ENCODE data around the gene ACAD11.

The ACAD11 gene

GRCh38 chr3:132635052-132635451, 24.6 kb downstream of the ACAD11 start:
- H3K27ac ChIP-seq (ENCODE audit: low read depth, low read length): no peak overlapping the region
- H3K4me3 ChIP-seq (ENCODE audit: low read depth in 1 of 2, low read length in 2 of 2): no peak overlapping the region
- no peaks in the 10 kb centered on the region for H3K27me3 ChIP-seq (ENCODE audit: control insufficient read depth in 1 of 2, insufficient read depth in 2 of 2, low read length in 2 of 2)
- no peaks in the 10 kb centered on the region for H3K9me3 ChIP-seq (ENCODE audit: control insufficient read depth in 1 of 2, low read length in 2 of 2)
- H3K4me1 ChIP-seq (ENCODE audit: control insufficient read depth in 1 of 2, insufficient read depth in 2 of 2, low read length in 2 of 2): no peaks in the 10 kb centered on the region
- H3K36me3 ChIP-seq (ENCODE audit: control insufficient read depth in 1 of 2, insufficient read depth in 2 of 2, low read length in 2 of 2): peaks cover 5 to 6% of the 10 kb centered on the region in 2 donors
- no peak overlapping the region for H3K9ac ChIP-seq (ENCODE audit: low read depth in 1 of 2, low read length in 2 of 2)

- no peaks in the 10 kb centered on the region for H3K9me3 ChIP-seq (ENCODE audit: control insufficient read depth in 1 of 2, low read length in 2 of 2)
- H3K27ac ChIP-seq (ENCODE audit: low read depth, low read length): no peak overlapping the region
- no peaks in the 10 kb centered on the region for H3K27me3 ChIP-seq (ENCODE audit: control insufficient read depth in 1 of 2, insufficient read depth in 2 of 2, low read length in 2 of 2)
- H3K4me1 ChIP-seq (ENCODE audit: control insufficient read depth in 1 of 2, insufficient read depth in 2 of 2, low read length in 2 of 2): no peaks in the 10 kb centered on the region
- peaks cover 0 to 25% of the 10 kb centered on the region in 2 donors for H3K36me3 ChIP-seq (ENCODE audit: control insufficient read depth in 1 of 2, insufficient read depth in 2 of 2, low read length in 2 of 2)
- H3K4me3 ChIP-seq (ENCODE audit: low read depth in 1 of 2, low read length in 2 of 2): no peak overlapping the region
- no peak overlapping the region for H3K9ac ChIP-seq (ENCODE audit: low read depth in 1 of 2, low read length in 2 of 2)
These were observed 29.0 kb downstream of the ACAD11 start for GRCh38 chr3:132630612-132631011.

- no peak overlapping the region for H3K4me3 ChIP-seq (ENCODE audit: low read depth in 1 of 2, low read length in 2 of 2)
- no peaks in the 10 kb centered on the region for H3K4me1 ChIP-seq (ENCODE audit: control insufficient read depth in 1 of 2, insufficient read depth in 2 of 2, low read length in 2 of 2)
- H3K36me3 ChIP-seq (ENCODE audit: control insufficient read depth in 1 of 2, insufficient read depth in 2 of 2, low read length in 2 of 2): peaks cover 0 to 25% of the 10 kb centered on the region in 2 donors
- no peaks in the 10 kb centered on the region for H3K9me3 ChIP-seq (ENCODE audit: control insufficient read depth in 1 of 2, low read length in 2 of 2)
- H3K27me3 ChIP-seq (ENCODE audit: control insufficient read depth in 1 of 2, insufficient read depth in 2 of 2, low read length in 2 of 2): no peaks in the 10 kb centered on the region
- no peak overlapping the region for H3K27ac ChIP-seq (ENCODE audit: low read depth, low read length)
- H3K9ac ChIP-seq (ENCODE audit: low read depth in 1 of 2, low read length in 2 of 2): no peak overlapping the region
These were observed 29.7 kb downstream of the ACAD11 start for GRCh38 chr3:132629928-132630327.

- H3K36me3 ChIP-seq (ENCODE audit: control insufficient read depth in 1 of 2, insufficient read depth in 2 of 2, low read length in 2 of 2): peaks cover 0 to 25% of the 10 kb centered on the region in 2 donors
- no peaks in the 10 kb centered on the region for H3K27me3 ChIP-seq (ENCODE audit: control insufficient read depth in 1 of 2, insufficient read depth in 2 of 2, low read length in 2 of 2)
- H3K4me1 ChIP-seq (ENCODE audit: control insufficient read depth in 1 of 2, insufficient read depth in 2 of 2, low read length in 2 of 2): no peaks in the 10 kb centered on the region
- H3K4me3 ChIP-seq (ENCODE audit: low read depth in 1 of 2, low read length in 2 of 2): no peak overlapping the region
- no peaks in the 10 kb centered on the region for H3K9me3 ChIP-seq (ENCODE audit: control insufficient read depth in 1 of 2, low read length in 2 of 2)
- H3K27ac ChIP-seq (ENCODE audit: low read depth, low read length): no peak overlapping the region
- H3K9ac ChIP-seq (ENCODE audit: low read depth in 1 of 2, low read length in 2 of 2): no peak overlapping the region
These were observed 31.5 kb downstream of the ACAD11 start for GRCh38 chr3:132628157-132628556.

- H3K36me3 ChIP-seq (ENCODE audit: control insufficient read depth in 1 of 2, insufficient read depth in 2 of 2, low read length in 2 of 2): peaks cover 0 to 25% of the 10 kb centered on the region in 2 donors
- H3K4me1 ChIP-seq (ENCODE audit: control insufficient read depth in 1 of 2, insufficient read depth in 2 of 2, low read length in 2 of 2): no peaks in the 10 kb centered on the region
- H3K27ac ChIP-seq (ENCODE audit: low read depth, low read length): no peak overlapping the region
- H3K9ac ChIP-seq (ENCODE audit: low read depth in 1 of 2, low read length in 2 of 2): no peak overlapping the region
- no peaks in the 10 kb centered on the region for H3K9me3 ChIP-seq (ENCODE audit: control insufficient read depth in 1 of 2, low read length in 2 of 2)
- H3K4me3 ChIP-seq (ENCODE audit: low read depth in 1 of 2, low read length in 2 of 2): no peak overlapping the region
- H3K27me3 ChIP-seq (ENCODE audit: control insufficient read depth in 1 of 2, insufficient read depth in 2 of 2, low read length in 2 of 2): no peaks in the 10 kb centered on the region
These were observed 32.7 kb downstream of the ACAD11 start for GRCh38 chr3:132626955-132627354.

GRCh38 chr3:132625613-132626012, 34.0 kb downstream of the ACAD11 start:
- Histone ChIP-seq H3K9ac (ENCODE audit: low read depth in 1 of 2, low read length in 2 of 2) (no peak overlapping the region), H3K4me3 (ENCODE audit: low read depth in 1 of 2, low read length in 2 of 2) (no peak overlapping the region), H3K36me3 (ENCODE audit: control insufficient read depth in 1 of 2, insufficient read depth in 2 of 2, low read length in 2 of 2) (peaks cover 0 to 25% of the 10 kb centered on the region in 2 donors), H3K27ac (ENCODE audit: low read depth, low read length) (no peak overlapping the region), H3K27me3 (ENCODE audit: control insufficient read depth in 1 of 2, insufficient read depth in 2 of 2, low read length in 2 of 2) (no peaks in the 10 kb centered on the region), H3K9me3 (ENCODE audit: control insufficient read depth in 1 of 2, low read length in 2 of 2) (no peaks in the 10 kb centered on the region), H3K4me1 (ENCODE audit: control insufficient read depth in 1 of 2, insufficient read depth in 2 of 2, low read length in 2 of 2) (no peaks in the 10 kb centered on the region)

- H3K27ac ChIP-seq (ENCODE audit: low read depth, low read length): no peak overlapping the region
- no peaks in the 10 kb centered on the region for H3K9me3 ChIP-seq (ENCODE audit: control insufficient read depth in 1 of 2, low read length in 2 of 2)
- H3K27me3 ChIP-seq (ENCODE audit: control insufficient read depth in 1 of 2, insufficient read depth in 2 of 2, low read length in 2 of 2): no peaks in the 10 kb centered on the region
- no peaks in the 10 kb centered on the region for H3K4me1 ChIP-seq (ENCODE audit: control insufficient read depth in 1 of 2, insufficient read depth in 2 of 2, low read length in 2 of 2)
- H3K4me3 ChIP-seq (ENCODE audit: low read depth in 1 of 2, low read length in 2 of 2): no peak overlapping the region
- peaks cover 0 to 25% of the 10 kb centered on the region in 2 donors for H3K36me3 ChIP-seq (ENCODE audit: control insufficient read depth in 1 of 2, insufficient read depth in 2 of 2, low read length in 2 of 2)
- no peak overlapping the region for H3K9ac ChIP-seq (ENCODE audit: low read depth in 1 of 2, low read length in 2 of 2)
These were observed 34.8 kb downstream of the ACAD11 start for GRCh38 chr3:132624790-132625189.

GRCh38 chr3:132623646-132624045, 36.0 kb downstream of the ACAD11 start:
- Histone ChIP-seq H3K9ac (ENCODE audit: low read depth in 1 of 2, low read length in 2 of 2) (no peak overlapping the region), H3K4me1 (ENCODE audit: control insufficient read depth in 1 of 2, insufficient read depth in 2 of 2, low read length in 2 of 2) (no peaks in the 10 kb centered on the region), H3K27ac (ENCODE audit: low read depth, low read length) (no peak overlapping the region)

GRCh38 chr3:132622761-132623160, 36.8 kb downstream of the ACAD11 start:
- peaks cover 0 to 21% of the 10 kb centered on the region in 2 donors for H3K36me3 ChIP-seq (ENCODE audit: control insufficient read depth in 1 of 2, insufficient read depth in 2 of 2, low read length in 2 of 2)

More at GRCh38 chr3:132623646-132624045, 36.0 kb downstream of the ACAD11 start:
- Histone ChIP-seq H3K36me3 (ENCODE audit: control insufficient read depth in 1 of 2, insufficient read depth in 2 of 2, low read length in 2 of 2) (peaks cover 0 to 25% of the 10 kb centered on the region in 2 donors), H3K27me3 (ENCODE audit: control insufficient read depth in 1 of 2, insufficient read depth in 2 of 2, low read length in 2 of 2) (no peaks in the 10 kb centered on the region), H3K9me3 (ENCODE audit: control insufficient read depth in 1 of 2, low read length in 2 of 2) (no peaks in the 10 kb centered on the region), H3K4me3 (ENCODE audit: low read depth in 1 of 2, low read length in 2 of 2) (no peak overlapping the region)

GRCh38 chr3:132622148-132622547, 37.5 kb downstream of the ACAD11 start:
- Histone ChIP-seq H3K27ac (ENCODE audit: low read depth, low read length) (no peak overlapping the region), H3K9ac (ENCODE audit: low read depth in 1 of 2, low read length in 2 of 2) (no peak overlapping the region), H3K36me3 (ENCODE audit: control insufficient read depth in 1 of 2, insufficient read depth in 2 of 2, low read length in 2 of 2) (peaks cover 0 to 14% of the 10 kb centered on the region in 2 donors), H3K4me3 (ENCODE audit: low read depth in 1 of 2, low read length in 2 of 2) (no peak overlapping the region), H3K27me3 (ENCODE audit: control insufficient read depth in 1 of 2, insufficient read depth in 2 of 2, low read length in 2 of 2) (no peaks in the 10 kb centered on the region), H3K9me3 (ENCODE audit: control insufficient read depth in 1 of 2, low read length in 2 of 2) (no peaks in the 10 kb centered on the region), H3K4me1 (ENCODE audit: control insufficient read depth in 1 of 2, insufficient read depth in 2 of 2, low read length in 2 of 2) (no peaks in the 10 kb centered on the region)

More at GRCh38 chr3:132622761-132623160, 36.8 kb downstream of the ACAD11 start:
- H3K27ac ChIP-seq (ENCODE audit: low read depth, low read length): no peak overlapping the region
- no peaks in the 10 kb centered on the region for H3K27me3 ChIP-seq (ENCODE audit: control insufficient read depth in 1 of 2, insufficient read depth in 2 of 2, low read length in 2 of 2)
- no peaks in the 10 kb centered on the region for H3K4me1 ChIP-seq (ENCODE audit: control insufficient read depth in 1 of 2, insufficient read depth in 2 of 2, low read length in 2 of 2)
- no peaks in the 10 kb centered on the region for H3K9me3 ChIP-seq (ENCODE audit: control insufficient read depth in 1 of 2, low read length in 2 of 2)
- H3K4me3 ChIP-seq (ENCODE audit: low read depth in 1 of 2, low read length in 2 of 2): no peak overlapping the region
- no peak overlapping the region for H3K9ac ChIP-seq (ENCODE audit: low read depth in 1 of 2, low read length in 2 of 2)

GRCh38 chr3:132616780-132617179, 42.8 kb downstream of the ACAD11 start:
- no peaks in the 10 kb centered on the region for H3K9me3 ChIP-seq (ENCODE audit: control insufficient read depth in 1 of 2, low read length in 2 of 2)
- no peak overlapping the region for H3K27ac ChIP-seq (ENCODE audit: low read depth, low read length)
- H3K4me1 ChIP-seq (ENCODE audit: control insufficient read depth in 1 of 2, insufficient read depth in 2 of 2, low read length in 2 of 2): peaks cover 0 to 10% of the 10 kb centered on the region in 2 donors
- H3K9ac ChIP-seq (ENCODE audit: low read depth in 1 of 2, low read length in 2 of 2): no peak overlapping the region
- no peaks in the 10 kb centered on the region for H3K36me3 ChIP-seq (ENCODE audit: control insufficient read depth in 1 of 2, insufficient read depth in 2 of 2, low read length in 2 of 2)
- H3K4me3 ChIP-seq (ENCODE audit: low read depth in 1 of 2, low read length in 2 of 2): no peak overlapping the region
- H3K27me3 ChIP-seq (ENCODE audit: control insufficient read depth in 1 of 2, insufficient read depth in 2 of 2, low read length in 2 of 2): no peaks in the 10 kb centered on the region
